Measurements from ENCODE around the gene OR10P1.
A peak's percentile ranks its signal among the peaks of the same experiment; 100 is the strongest.

The OR10P1 gene

GRCh38 chr12:55624056-55624455 is 12.6 kb upstream of the OR10P1 start:
- no peak overlapping the region for H3K4me3 ChIP-seq (ENCODE audit: control insufficient read depth, low read depth, low read length)
- no peak for TF ChIP-seq CTCF (conservative IDR thresholded peaks at IDR 0.05; ENCODE audit: control insufficient read depth, insufficient read depth, low read depth, low read length)

GRCh38 chr12:55626154-55626553 is 10.5 kb upstream of the OR10P1 start:
- no peak for TF ChIP-seq CTCF (conservative IDR thresholded peaks at IDR 0.05; ENCODE audit: control insufficient read depth, insufficient read depth, low read depth, low read length)
- H3K4me3 ChIP-seq (ENCODE audit: control insufficient read depth, low read depth, low read length), result no peak overlapping the region
- no peak for DNase-seq (ENCODE audit: low read depth)

More at GRCh38 chr12:55624056-55624455, 12.6 kb upstream of the OR10P1 start:
- DNase-seq (ENCODE audit: low read depth), result peak; percentile 6

GRCh38 chr12:55629058-55629841 is 7.4 kb upstream of the OR10P1 start:
- no peak for TF ChIP-seq CTCF (conservative IDR thresholded peaks at IDR 0.05; ENCODE audit: control insufficient read depth, insufficient read depth, low read depth, low read length)
- no peak for DNase-seq (ENCODE audit: low read depth)
- no peak overlapping the region for H3K4me3 ChIP-seq (ENCODE audit: control insufficient read depth, low read depth, low read length)

- DNase-seq (ENCODE audit: low read depth), result no peak
- no peak overlapping the region for H3K4me3 ChIP-seq (ENCODE audit: control insufficient read depth, low read depth, low read length)
- no peak for TF ChIP-seq CTCF (conservative IDR thresholded peaks at IDR 0.05; ENCODE audit: control insufficient read depth, insufficient read depth, low read depth, low read length)
Measured at GRCh38 chr12:55631056-55631455, 5.6 kb upstream of the OR10P1 start.

GRCh38 chr12:55631733-55632132 is 5.0 kb upstream of the OR10P1 start:
- DNase-seq (ENCODE audit: low read depth), result no peak
- no peak for TF ChIP-seq CTCF (conservative IDR thresholded peaks at IDR 0.05; ENCODE audit: control insufficient read depth, insufficient read depth, low read depth, low read length)

GRCh38 chr12:55633151-55633550 is 3.5 kb upstream of the OR10P1 start:
- no peak for TF ChIP-seq CTCF (conservative IDR thresholded peaks at IDR 0.05; ENCODE audit: control insufficient read depth, insufficient read depth, low read depth, low read length)
- H3K4me3 ChIP-seq (ENCODE audit: control insufficient read depth, low read depth, low read length), result no peak overlapping the region

More at GRCh38 chr12:55631733-55632132, 5.0 kb upstream of the OR10P1 start:
- H3K4me3 ChIP-seq (ENCODE audit: control insufficient read depth, low read depth, low read length), result no peak overlapping the region

More at GRCh38 chr12:55633151-55633550, 3.5 kb upstream of the OR10P1 start:
- DNase-seq (ENCODE audit: low read depth), result no peak

Measured in fibroblast of mammary gland (primary cell).